GM18867 (cell line): ENCODE measurements around the gene CDKN1A.
"Not testable (repeated sequence)": the region's sequence is repeated elsewhere in the genome, so short reads cannot be mapped to it uniquely, and the experiment has no call there.

Experiments
- ATAC-seq: cut with Tn5 transposase; IDR thresholded peaks from one replicate; pipeline ENCODE4 v1.9.1; 2021; ENCODE audit warnings: mild to moderate bottlenecking, moderate library complexity; ENCODE audit not compliant: unreplicated experiment

The CDKN1A gene

DNA sequence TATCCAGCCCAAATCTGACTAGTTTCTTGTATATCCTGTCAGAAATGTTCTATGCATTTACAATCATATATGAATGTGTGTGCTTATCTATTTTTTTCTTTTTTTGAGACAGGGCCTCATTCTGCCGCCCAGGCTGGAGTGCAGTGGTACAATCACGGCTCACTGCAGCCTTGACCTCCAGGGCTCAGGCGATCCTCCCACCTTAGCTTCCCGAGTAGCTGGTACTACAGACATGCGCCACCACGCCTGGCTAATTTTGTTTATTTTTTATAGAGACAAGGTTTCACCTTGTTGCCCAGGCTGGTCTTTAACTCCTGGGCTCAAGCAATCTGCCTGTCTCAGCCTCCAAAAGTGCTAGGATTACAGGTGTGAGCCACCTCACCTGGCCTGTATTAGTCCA is 16.1 kb downstream of the CDKN1A start:
- no peak for ATAC-seq

GRCh38 chr6:36695414-36695813 is 16.9 kb downstream of the CDKN1A start:
- ATAC-seq = no peak

GRCh38 chr6:36697481-36697903 is 19.0 kb downstream of the CDKN1A start, which contains the start of gene RAB44:
Gene RAB44, plus strand, starts transcription at chr6:36697826. Its CDS starts 6,410 bp downstream, at chr6:36704236.
- ATAC-seq = no peak

- ATAC-seq = no peak
These were observed 19.7 kb downstream of the CDKN1A start for GRCh38 chr6:36698196-36698595.

DNA sequence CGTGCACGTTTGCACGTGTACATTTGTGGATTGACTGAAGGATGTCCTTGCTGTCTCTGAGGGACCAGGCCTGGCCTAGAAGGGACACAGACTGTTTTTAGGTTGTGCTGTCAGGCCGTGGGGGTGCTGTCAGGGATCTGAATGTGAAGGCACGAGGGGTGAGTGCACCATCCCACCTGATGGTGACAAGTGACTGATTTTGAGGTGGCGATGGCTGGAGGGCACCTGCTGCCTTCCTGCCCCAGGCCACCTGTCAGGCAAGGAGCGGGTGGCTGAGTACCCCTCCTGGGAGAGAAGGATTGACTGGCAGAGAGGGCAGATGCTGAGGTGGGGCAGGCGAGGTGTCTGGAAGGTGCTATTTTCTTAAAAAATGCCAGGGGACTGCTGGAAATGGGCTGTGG is 20.4 kb downstream of the CDKN1A start:
- ATAC-seq = no peak

GRCh38 chr6:36699348-36699747 is 20.8 kb downstream of the CDKN1A start:
- ATAC-seq = no peak

GRCh38 chr6:36700071-36700812 is 21.7 kb downstream of the CDKN1A start:
- no peak for ATAC-seq

GRCh38 chr6:36700831-36701230 is 22.3 kb downstream of the CDKN1A start:
- ATAC-seq = no peak

- no peak for ATAC-seq
These were observed 23.0 kb downstream of the CDKN1A start for GRCh38 chr6:36701401-36701991.

- no peak for ATAC-seq
These were observed 24.1 kb downstream of the CDKN1A start for GRCh38 chr6:36702656-36703055.

- no peak for ATAC-seq
These were observed 24.6 kb downstream of the CDKN1A start for GRCh38 chr6:36703081-36703606.

GRCh38 chr6:36703982-36704381 is 25.5 kb downstream of the CDKN1A start:
- no peak for ATAC-seq

DNA sequence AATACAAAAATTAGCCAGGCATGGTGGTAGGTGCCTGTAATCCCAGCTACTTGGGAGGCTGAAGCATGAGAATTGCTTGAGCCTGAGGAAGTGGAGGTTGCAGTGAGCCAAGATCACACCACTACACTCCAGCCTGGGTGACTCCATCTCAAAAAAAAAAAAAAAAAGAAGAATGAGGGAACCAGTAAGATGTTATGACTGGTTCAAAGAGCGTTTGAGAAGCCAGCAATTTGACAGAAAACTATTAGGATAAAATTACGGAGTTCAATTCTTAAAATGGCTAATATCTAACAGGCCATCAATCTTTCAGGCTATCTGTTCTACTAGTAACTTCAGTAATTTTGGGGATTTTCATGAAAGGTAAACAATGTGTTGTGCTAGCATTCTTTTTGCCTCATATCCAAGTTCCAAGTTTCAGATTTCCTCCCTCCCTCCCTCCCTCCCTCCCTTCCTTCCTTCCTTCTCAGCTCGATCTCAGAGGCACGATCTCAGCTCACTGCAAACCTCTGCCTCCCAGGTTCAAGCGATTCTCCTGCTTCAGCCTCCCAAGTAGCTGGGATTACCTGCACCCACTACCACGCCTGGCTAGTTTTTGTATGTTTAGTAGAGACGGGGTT is 26.6 kb downstream of the CDKN1A start:
- ATAC-seq = not testable (repeated sequence)

GRCh38 chr6:36706339-36706738 is 27.8 kb downstream of the CDKN1A start:
- no peak for ATAC-seq

DNA sequence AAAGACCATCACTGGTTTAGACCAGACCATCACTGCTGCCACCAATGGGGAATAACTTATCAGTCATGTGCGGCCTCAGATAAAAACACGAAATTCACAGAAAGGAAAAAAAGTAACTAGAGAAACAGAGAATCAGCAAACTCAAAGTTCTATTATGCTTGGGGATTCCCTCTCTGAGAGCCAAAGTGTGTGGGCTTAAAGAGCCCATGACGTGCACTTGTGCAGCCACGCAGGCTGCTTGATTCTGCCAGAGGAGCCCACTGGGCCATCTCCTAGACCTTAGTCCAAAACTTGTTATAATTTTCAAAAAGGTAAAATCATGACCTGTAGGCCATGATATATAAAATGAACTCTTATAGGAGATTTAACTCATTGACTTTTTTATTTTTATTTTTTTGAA is 34.3 kb downstream of the CDKN1A start:
- no peak for ATAC-seq

DNA sequence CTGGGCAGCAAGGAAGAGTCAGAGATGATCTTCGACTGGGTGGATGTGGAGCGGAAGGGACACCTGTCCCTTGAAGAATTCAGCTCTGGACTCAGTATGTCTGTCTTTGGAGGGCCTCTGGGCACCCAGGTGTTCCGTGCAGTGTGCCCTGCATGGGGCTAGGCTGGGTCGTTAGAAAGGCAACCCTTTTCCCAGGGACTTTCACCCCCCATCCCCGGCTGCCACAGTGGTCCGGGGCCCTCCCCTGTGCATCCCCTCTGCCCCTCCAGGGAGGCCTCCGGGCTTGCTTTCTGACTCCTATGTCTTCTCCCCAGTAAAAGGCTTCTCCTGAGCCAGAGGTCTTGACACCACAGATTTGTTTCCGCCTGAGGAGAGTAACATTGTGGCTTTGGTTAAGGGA is 35.3 kb downstream of the CDKN1A start:
- no peak for ATAC-seq

DNA sequence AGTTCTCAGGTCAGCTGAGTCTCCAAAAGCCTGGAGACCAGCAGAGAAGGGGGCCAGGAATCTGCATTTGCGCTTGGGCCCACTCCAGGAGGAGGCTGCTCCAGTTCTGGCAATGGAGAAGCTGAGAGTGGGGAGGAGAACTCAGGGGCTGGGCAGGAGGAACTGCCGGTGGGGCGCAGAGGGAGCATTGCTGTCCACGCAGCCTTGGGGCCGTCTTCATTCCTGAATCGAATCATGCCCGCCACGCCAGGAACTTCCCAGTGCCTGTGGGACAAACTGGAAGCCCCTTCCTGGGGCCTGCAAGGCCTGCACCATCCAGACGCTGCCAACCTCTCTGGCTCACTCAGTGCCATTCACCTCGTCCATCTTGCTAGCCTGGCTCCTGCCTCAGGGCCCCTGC is 36.0 kb downstream of the CDKN1A start:
- no peak for ATAC-seq

GRCh38 chr6:36715469-36715868 is 37.0 kb downstream of the CDKN1A start:
- ATAC-seq = no peak

- no peak for ATAC-seq
These were observed 38.1 kb downstream of the CDKN1A start for GRCh38 chr6:36716476-36717093.

DNA sequence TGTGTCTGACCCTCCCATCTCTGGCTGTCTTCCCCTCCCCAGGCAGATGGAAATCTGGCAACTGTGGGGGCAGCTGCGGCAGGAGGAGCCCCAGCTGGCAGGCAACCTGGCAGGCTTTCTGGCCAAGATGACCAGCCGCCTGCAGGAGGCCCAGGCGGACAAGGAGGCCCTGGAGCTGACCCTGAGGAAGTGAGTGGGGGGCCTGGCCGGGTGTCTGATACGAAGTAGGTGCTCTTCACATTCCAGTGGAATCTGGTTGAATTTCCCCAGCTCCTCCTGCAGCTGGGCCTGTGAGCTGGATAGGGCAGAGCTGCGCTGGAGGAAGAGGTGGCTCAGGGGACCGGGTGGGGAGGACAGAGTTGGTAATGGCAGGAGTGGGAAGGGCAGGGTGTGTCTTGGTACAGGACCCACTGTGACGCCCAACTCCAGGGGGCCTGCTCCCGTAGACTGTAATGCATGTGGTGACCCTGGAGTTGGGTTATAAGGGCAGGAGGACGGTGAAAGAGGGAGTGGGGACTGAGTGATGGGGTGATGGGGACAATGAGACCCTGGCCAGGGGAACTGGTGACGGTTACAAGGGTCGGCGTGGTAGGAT is 38.8 kb downstream of the CDKN1A start:
- ATAC-seq = no peak
